GM12875 (cell line): ENCODE results near the gene NKX2-8.

Experiments used
- H3K4me3 ChIP-seq: one replicate; pipeline ENCODE4 v1.5.1; 2011; ENCODE audit warnings: low read depth, low read length, control low read depth
- CTCF ChIP-seq: IDR thresholded peaks from 2 replicates; pipeline ENCODE4 v1.5.1; 2011; ENCODE audit warnings: low read depth, mild to moderate bottlenecking, control low read depth, inconsistent platforms, low read length, moderate library complexity, borderline replicate concordance; ENCODE audit not compliant: insufficient read depth

The NKX2-8 gene

DNA sequence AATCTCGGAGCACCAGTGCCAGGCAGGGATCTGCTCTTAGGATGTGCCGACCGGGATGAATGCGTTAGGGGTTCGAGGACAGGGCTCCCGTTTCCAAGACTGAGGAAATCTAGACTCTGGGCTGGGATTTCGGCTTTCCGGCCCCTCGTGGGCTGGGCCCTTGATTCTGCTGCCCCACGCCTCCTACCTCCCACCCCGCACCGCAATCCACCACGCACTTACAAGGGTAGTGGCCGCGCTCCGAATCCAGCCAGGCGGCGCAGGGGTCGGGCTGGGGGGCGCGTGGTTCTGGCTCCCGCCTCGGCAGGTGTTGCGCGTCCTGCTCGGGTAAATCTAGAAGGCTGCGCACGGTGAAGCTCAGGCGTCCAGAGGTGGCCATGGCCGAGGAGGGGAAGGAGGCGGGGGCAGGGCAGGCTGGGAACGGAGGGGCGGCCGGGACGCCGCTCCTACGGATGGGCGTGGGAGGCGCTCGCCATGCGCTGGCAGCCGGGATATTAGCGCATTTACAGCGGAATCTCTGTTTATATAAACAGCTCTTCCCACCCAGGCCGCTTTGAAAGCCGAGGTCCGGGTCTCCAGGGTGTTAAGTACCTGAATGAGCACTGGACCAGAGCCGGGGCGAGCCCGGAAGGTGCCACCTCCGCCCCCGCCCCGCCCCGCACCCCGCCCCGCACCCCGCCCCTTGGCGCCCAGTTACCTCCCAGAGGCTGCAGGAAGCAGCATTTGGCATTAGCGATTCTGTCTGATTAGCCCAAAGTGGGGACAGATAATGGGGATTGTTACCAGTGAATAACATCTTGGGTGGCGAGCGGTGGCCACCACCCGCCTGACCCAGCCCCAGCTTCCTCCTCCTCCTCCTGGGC, at the start of gene NKX2-8:
Gene NKX2-8 (minus strand): TSS at position 604 of the 863 bp plus-strand sequence. CDS start 225 bp downstream, at position 379.
- H3K4me3 ChIP-seq, result no peak within 1 kb of the TSS
- TF ChIP-seq CTCF, result no peak

- no peak overlapping the region for H3K4me3 ChIP-seq
- TF ChIP-seq CTCF, result no peak
Observed at GRCh38 chr14:36627981-36628380, 45.6 kb upstream of the NKX2-8 start.

DNA sequence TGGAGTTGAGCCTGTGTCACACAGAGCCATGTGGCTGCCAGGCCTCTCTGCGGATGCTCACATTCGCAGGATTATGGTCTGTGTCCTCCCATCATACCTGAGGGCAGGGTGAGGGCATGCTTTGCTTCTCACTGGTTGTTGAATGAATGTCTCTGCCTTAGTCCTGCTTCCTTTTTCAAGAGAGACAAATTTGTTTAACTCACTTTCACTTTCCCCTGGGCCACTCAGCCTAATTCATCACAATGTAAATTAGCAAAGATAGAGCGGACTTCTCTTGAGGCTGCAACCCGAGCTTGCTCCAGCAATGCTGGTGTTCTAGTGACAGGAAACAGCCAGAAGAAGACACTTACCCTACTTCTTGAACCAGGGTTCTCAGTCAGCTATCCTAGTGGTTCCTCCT, 43.7 kb upstream of the NKX2-8 start:
- no peak for TF ChIP-seq CTCF
- no peak overlapping the region for H3K4me3 ChIP-seq

GRCh38 chr14:36625436-36625835, 43.0 kb upstream of the NKX2-8 start:
- H3K4me3 ChIP-seq, result no peak overlapping the region
- TF ChIP-seq CTCF, result no peak

GRCh38 chr14:36625014-36625413, 42.6 kb upstream of the NKX2-8 start:
- TF ChIP-seq CTCF, result no peak
- H3K4me3 ChIP-seq, result no peak overlapping the region

- no peak overlapping the region for H3K4me3 ChIP-seq
- no peak for TF ChIP-seq CTCF
Observed at GRCh38 chr14:36619853-36620252, 37.4 kb upstream of the NKX2-8 start.

- TF ChIP-seq CTCF, result no peak
- no peak overlapping the region for H3K4me3 ChIP-seq
Observed at GRCh38 chr14:36619131-36619530, 36.7 kb upstream of the NKX2-8 start.
